Keratinocyte (primary cell): Measurements from ENCODE around the gene GPR183. TPM values are rescaled to one million over a fixed set of nuclear protein-coding genes. Genes with fewer than 3 reads are reported as not detected.

Experiments used
- DNase-seq: peaks from one replicate; pipeline ENCODE4 v3.0.0-alpha.2; 2011; ENCODE audit warnings: low read depth, missing footprints, low spot score
- FAIRE-seq: peaks from 2 replicates; lab custom pipeline; 2011; peaks lifted over from hg19 to GRCh38; lab: Jason Lieb, UNC
- H2AFZ ChIP-seq: 2 replicates; pipeline ENCODE4 v1.6.0; 2012; ENCODE audit warnings: low read length, control low read depth, inconsistent platforms; ENCODE audit not compliant: control insufficient read depth
- H3K27ac ChIP-seq: 2 replicates; pipeline ENCODE4 v1.5.1; 2011; ENCODE audit warnings: low read length; ENCODE audit not compliant: control insufficient read depth, insufficient read depth
- H3K27me3 ChIP-seq: 3 replicates; pipeline ENCODE4 v1.6.0; 2011; ENCODE audit warnings: low read length; ENCODE audit not compliant: control insufficient read depth, insufficient read depth; ENCODE audit errors: extremely low read depth
- H3K36me3 ChIP-seq, 2 experiments: 2 replicates in 1 of 2; 3 replicates in 1 of 2; pipeline ENCODE4 v1.5.1; 2011; ENCODE audit warnings: low read length in 2 of 2, mild to moderate bottlenecking in 1 of 2; ENCODE audit not compliant: control insufficient read depth in 2 of 2, insufficient read depth in 2 of 2; ENCODE audit errors: extremely low read depth in 1 of 2
- H3K4me1 ChIP-seq: 3 replicates; pipeline ENCODE4 v1.5.1; 2011; ENCODE audit warnings: low read length; ENCODE audit not compliant: control insufficient read depth, insufficient read depth; ENCODE audit errors: extremely low read depth
- H3K4me2 ChIP-seq: 3 replicates; pipeline ENCODE4 v1.6.0; 2011; ENCODE audit warnings: low read depth, low read length; ENCODE audit not compliant: control insufficient read depth, insufficient read depth; ENCODE audit errors: extremely low read depth
- H3K4me3 ChIP-seq, 3 experiments: fragments of 200-600 bp in 1 of 3; sonication (generic) in 1 of 3; 2 replicates in 2 of 3; 3 replicates in 1 of 3; pipeline ENCODE4 v1.5.1; 2011 to 2016; ENCODE audit warnings: low read length in 3 of 3, mild to moderate bottlenecking in 3 of 3, control low read depth in 2 of 3, inconsistent platforms in 1 of 3, low read depth in 1 of 3, mixed read lengths in 1 of 3, mixed run types in 1 of 3, moderate library complexity in 1 of 3; ENCODE audit not compliant: control insufficient read depth in 2 of 3, insufficient read depth in 2 of 3; ENCODE audit errors: extremely low read depth in 1 of 3
- H3K79me2 ChIP-seq: 2 replicates; pipeline ENCODE4 v1.6.0; 2012; ENCODE audit warnings: low read length; ENCODE audit not compliant: control insufficient read depth, insufficient read depth
- H3K9ac ChIP-seq: 3 replicates; pipeline ENCODE4 v1.6.0; 2011; ENCODE audit warnings: low read length; ENCODE audit not compliant: control insufficient read depth, insufficient read depth; ENCODE audit errors: extremely low read depth
- H3K9me1 ChIP-seq: 3 replicates; pipeline ENCODE4 v1.6.0; 2011; ENCODE audit warnings: low read length; ENCODE audit not compliant: control insufficient read depth, insufficient read depth; ENCODE audit errors: extremely low read depth
- H3K9me3 ChIP-seq: 2 replicates; pipeline ENCODE4 v1.5.1; 2012; ENCODE audit warnings: low read depth, low read length; ENCODE audit not compliant: control insufficient read depth
- H4K20me1 ChIP-seq: 3 replicates; pipeline ENCODE4 v1.6.0; 2011; ENCODE audit warnings: low read length; ENCODE audit not compliant: control insufficient read depth, insufficient read depth; ENCODE audit errors: extremely low read depth
- CTCF ChIP-seq, 3 experiments: IDR thresholded peaks in 1 of 3; conservative IDR thresholded peaks in 1 of 3; optimal IDR thresholded peaks in 1 of 3; 2 replicates in 2 of 3; 3 replicates in 1 of 3; pipeline versions ENCODE3 to v1.5.1; 2011; ENCODE audit warnings: low read length in 3 of 3, mild to moderate bottlenecking in 3 of 3, moderate library complexity in 2 of 3, control low read depth in 1 of 3, inconsistent platforms in 1 of 3; ENCODE audit not compliant: insufficient read depth in 2 of 3; ENCODE audit errors: extremely low read depth in 1 of 3
- EZH2 ChIP-seq: IDR thresholded peaks from one replicate; pipeline ENCODE4 v1.6.1; 2012; ENCODE audit warnings: inconsistent platforms, mild to moderate bottlenecking, low read length, moderate library complexity
- dilution Hi-C: fragments of 300-500 bp; cut with MboI; formaldehyde crosslinking; loops from one replicate; pipeline ENCODE4 v1.7.0; 2020; ENCODE audit warnings: low sequenced_read_pairs; ENCODE audit not compliant: extremely low pct_ligation_motif_present
- polyA plus RNA-seq, 5 experiments: library from polyadenylated mRNA; depleted of rRNA in 3 of 5; stranded (reverse) in 3 of 5; stranded (forward) in 1 of 5; unstranded in 1 of 5; fragments of >200 nt; gene quantifications; 1 replicate in 1 of 5; 2 replicates in 3 of 5; 3 replicates in 1 of 5; pipeline versions ENCODE4 v1.2.1 to v1.2.3, GENCODE V29; 2011 to 2012; ENCODE audit warnings: missing spikeins in 2 of 5, low read depth in 1 of 5, low replicate concordance in 1 of 5

Gene GPR183
- polyA plus RNA-seq, 1 donor (not counting 4 experiments of a cell fraction or from before 2014, with no cell fraction given) = not detected

GRCh38 chr13:99332456-99332855 is 25.3 kb upstream of the GPR183 start:
- no peaks in the 10 kb centered on the region for H3K27me3 ChIP-seq
- H4K20me1 ChIP-seq = no peaks in the 10 kb centered on the region
- no peaks in the 10 kb centered on the region for H3K9me1 ChIP-seq
- no peak overlapping the region for H2AFZ ChIP-seq
- no peaks in the 10 kb centered on the region for H3K4me1 ChIP-seq
- H3K79me2 ChIP-seq = no peaks in the 10 kb centered on the region
- FAIRE-seq = no peak
- no peak overlapping the region for H3K4me3 ChIP-seq
- H3K9me3 ChIP-seq = no peaks in the 10 kb centered on the region
- H3K4me2 ChIP-seq = no peak overlapping the region
- dilution Hi-C loops = no loop called here
- TF ChIP-seq EZH2 (no peak), CTCF (optimal IDR thresholded peaks at IDR 0.05 in 1 of 3, IDR thresholded peaks at IDR 0.05 in 1 of 3, conservative IDR thresholded peaks at IDR 0.05 in 1 of 3; ENCODE audit: extremely low read depth in 1 of 3, insufficient read depth in 2 of 3, low read length in 3 of 3) (no peak)
- no peak for DNase-seq
- H3K9ac ChIP-seq = no peak overlapping the region
- no peak overlapping the region for H3K27ac ChIP-seq
- peaks cover 5 to 10% of the 10 kb centered on the region in 2 experiments for H3K36me3 ChIP-seq

- DNase-seq = no peak
- TF ChIP-seq EZH2 (no peak), CTCF (optimal IDR thresholded peaks at IDR 0.05 in 1 of 3, IDR thresholded peaks at IDR 0.05 in 1 of 3, conservative IDR thresholded peaks at IDR 0.05 in 1 of 3; ENCODE audit: extremely low read depth in 1 of 3, insufficient read depth in 2 of 3, low read length in 3 of 3) (no peak)
Measured at GRCh38 chr13:99331881-99332293, 24.7 kb upstream of the GPR183 start.

More at GRCh38 chr13:99331881-99332293, 24.7 kb upstream of the GPR183 start:
- H3K36me3 ChIP-seq = peaks cover 5 to 10% of the 10 kb centered on the region in 2 experiments
- no peaks in the 10 kb centered on the region for H3K9me1 ChIP-seq
- no peak overlapping the region for H3K4me3 ChIP-seq
- no peak overlapping the region for H2AFZ ChIP-seq
- H3K9ac ChIP-seq = no peak overlapping the region
- no peaks in the 10 kb centered on the region for H3K9me3 ChIP-seq
- no peaks in the 10 kb centered on the region for H3K4me1 ChIP-seq
- no peak for FAIRE-seq
- H3K4me2 ChIP-seq = no peak overlapping the region
- no peaks in the 10 kb centered on the region for H3K79me2 ChIP-seq
- dilution Hi-C loops = no loop called here
- H3K27ac ChIP-seq = no peak overlapping the region
- H3K27me3 ChIP-seq = no peaks in the 10 kb centered on the region
- H4K20me1 ChIP-seq = no peaks in the 10 kb centered on the region
